NB4 (cell line): ENCODE results near the gene CDC42BPA.

Experiments
- CTCF ChIP-seq: IDR thresholded peaks from one replicate; pipeline ENCODE4 v1.5.1; 2012; ENCODE audit warnings: low read depth, low read length
- MAX ChIP-seq: IDR thresholded peaks from 2 replicates; pipeline ENCODE4 v1.6.1; 2011; ENCODE audit warnings: low read depth, low read length
- MYC ChIP-seq: IDR thresholded peaks from 2 replicates; pipeline ENCODE4 v1.6.1; 2011; ENCODE audit warnings: low read depth, low read length
- POLR2A ChIP-seq: IDR thresholded peaks from 2 replicates; pipeline ENCODE4 v1.6.1; 2011; ENCODE audit warnings: mild to moderate bottlenecking; ENCODE audit not compliant: insufficient read length; ENCODE audit errors: extremely low read depth

DNA sequence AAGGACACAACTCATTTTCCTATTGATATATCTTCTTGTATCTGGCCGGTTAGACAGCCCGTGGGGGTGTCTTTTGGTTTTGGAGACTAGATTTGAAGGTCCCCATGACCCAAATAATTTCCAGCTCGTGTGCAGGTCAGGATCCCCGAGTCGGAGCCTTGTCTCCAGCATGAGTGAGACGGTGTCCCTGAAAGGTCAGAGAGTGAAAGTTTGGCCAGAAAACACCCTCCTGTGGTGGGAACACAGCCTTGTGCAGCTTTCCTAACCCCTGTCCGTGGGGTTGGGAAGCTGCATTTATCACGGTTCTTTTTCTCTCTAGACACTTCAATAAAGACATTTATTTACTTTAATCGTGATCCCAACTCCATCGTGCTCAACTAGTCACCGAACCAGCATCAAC lies 360.6 kb downstream of the CDC42BPA start:
- TF ChIP-seq CTCF (no peak), MAX (no peak), POLR2A (no peak), MYC (no peak)
